SHP77 treated with DMSO at 0.1 percent for 48 hours (cell line): ENCODE results near the gene CDHR3.
"Not testable (repeated sequence)": the region's sequence is repeated elsewhere in the genome, so short reads cannot be mapped to it uniquely, and the experiment has no call there.

ENCODE experiments used
- DNase-seq: peaks from one replicate; lab custom pipeline; 2025; lab: John Stamatoyannopoulos, UW

Gene CDHR3, protein sequence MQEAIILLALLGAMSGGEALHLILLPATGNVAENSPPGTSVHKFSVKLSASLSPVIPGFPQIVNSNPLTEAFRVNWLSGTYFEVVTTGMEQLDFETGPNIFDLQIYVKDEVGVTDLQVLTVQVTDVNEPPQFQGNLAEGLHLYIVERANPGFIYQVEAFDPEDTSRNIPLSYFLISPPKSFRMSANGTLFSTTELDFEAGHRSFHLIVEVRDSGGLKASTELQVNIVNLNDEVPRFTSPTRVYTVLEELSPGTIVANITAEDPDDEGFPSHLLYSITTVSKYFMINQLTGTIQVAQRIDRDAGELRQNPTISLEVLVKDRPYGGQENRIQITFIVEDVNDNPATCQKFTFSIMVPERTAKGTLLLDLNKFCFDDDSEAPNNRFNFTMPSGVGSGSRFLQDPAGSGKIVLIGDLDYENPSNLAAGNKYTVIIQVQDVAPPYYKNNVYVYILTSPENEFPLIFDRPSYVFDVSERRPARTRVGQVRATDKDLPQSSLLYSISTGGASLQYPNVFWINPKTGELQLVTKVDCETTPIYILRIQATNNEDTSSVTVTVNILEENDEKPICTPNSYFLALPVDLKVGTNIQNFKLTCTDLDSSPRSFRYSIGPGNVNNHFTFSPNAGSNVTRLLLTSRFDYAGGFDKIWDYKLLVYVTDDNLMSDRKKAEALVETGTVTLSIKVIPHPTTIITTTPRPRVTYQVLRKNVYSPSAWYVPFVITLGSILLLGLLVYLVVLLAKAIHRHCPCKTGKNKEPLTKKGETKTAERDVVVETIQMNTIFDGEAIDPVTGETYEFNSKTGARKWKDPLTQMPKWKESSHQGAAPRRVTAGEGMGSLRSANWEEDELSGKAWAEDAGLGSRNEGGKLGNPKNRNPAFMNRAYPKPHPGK

DNA sequence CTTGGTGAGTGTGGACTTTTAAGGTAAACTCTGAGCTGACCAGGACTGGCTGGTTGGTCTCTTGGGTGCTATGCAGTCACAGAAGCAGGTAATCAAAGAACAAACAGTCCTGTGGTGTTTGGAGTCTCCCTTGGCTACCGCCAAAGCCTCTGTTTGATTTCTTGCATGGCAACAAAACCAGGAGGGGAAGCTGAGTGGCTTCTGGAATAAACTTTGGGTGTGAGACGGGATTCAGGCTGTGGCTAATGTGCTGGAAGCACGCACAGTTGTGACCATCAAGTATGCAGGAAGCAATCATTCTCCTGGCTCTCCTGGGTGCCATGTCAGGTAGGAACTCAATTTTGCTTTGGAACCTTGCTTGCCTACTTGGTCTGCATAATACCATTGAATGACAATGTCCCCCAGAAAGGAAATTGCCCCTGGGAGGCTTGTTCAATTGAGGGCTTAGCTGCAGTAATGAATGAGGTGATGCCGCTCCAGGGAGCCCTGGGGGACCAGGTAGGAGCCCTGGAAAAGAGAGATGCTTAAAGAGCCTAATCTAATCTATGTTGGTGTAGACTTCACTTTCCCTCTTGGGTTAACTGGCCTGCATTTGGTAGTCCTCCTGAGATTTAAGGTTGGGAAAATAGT lies at the start of gene CDHR3:
CDHR3 (plus strand) TSS at position 227 of the 630 bp plus-strand sequence; CDS start at position 282, 55 bp downstream.
- DNase-seq, result no peak

DNA sequence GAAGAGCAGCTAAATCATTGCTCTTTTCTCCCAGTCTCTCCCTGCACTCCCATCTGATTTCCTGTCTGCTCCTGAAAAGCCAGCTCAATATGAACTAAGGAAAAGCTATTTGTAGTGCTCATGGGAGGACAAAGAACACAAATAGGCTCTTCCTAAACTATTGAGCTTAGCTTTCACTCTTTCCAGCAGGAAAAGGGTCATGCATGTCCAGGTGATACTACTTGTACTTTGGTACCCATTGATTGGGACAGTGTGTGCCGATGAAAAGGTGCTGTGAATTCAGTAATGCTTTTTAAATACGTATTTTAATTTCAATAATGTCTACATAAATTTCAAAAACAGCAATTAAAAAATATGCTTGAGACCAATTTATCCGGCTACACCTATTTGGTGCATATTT lies 49.1 kb upstream of the CDHR3 start:
- no peak for DNase-seq

DNA sequence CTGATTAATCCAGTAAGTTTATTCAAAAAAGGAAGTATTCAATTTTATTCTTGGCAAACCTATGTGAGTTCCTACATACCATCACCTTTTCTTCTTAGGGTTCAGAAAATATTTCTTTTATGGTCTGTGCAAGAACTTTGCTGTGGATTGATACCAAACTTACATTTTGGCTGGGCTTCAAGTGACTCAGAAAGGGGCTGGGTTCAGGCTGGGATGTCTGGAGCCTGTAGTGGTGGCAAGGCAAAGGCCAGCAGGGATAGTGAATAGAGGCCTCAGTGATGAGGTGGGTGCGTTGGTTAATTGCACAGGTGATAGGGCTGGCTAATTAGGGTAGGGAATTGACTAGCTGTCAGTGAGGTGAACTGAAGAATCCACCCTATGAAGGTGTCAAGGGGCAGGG lies 46.5 kb upstream of the CDHR3 start:
- no peak for DNase-seq

DNA sequence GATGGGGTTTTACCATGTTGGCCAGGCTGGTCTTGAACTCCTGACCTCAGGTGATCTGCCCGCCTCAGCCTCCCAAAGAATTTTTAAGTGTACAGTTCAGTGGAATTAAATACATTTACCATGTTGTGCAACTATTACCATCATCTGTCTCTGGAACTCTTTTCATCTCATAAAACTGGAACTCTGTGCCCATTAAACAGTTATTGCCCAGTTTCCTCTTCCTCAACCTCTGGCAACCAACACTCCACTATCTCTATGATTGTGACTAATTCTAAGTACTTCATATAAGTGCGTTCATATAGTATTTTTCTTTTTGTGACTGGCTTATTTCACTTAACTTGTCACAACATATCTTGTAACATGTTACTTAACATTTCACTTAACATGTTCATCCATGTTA lies 45.4 kb upstream of the CDHR3 start:
- no peak for DNase-seq

DNA sequence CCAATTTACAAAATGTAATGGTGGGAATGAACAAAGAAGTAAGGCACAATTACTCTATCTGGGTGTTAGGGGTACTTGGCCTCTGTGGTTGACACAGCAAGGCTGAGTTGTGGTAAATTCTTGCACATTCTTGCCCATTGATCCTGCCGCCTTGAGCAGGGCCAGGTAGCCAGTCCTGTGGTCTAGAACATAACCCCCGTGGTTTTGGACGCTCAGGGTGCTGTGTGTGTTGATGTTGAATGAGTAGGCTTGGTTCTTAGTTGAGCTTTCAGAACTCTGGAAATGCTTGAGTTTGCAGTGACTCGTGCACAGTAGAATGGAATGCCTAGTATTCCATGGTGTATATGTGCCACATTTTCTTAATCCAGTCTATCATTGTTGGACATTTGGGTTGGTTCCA lies 42.3 kb upstream of the CDHR3 start:
- DNase-seq, result no peak

DNA sequence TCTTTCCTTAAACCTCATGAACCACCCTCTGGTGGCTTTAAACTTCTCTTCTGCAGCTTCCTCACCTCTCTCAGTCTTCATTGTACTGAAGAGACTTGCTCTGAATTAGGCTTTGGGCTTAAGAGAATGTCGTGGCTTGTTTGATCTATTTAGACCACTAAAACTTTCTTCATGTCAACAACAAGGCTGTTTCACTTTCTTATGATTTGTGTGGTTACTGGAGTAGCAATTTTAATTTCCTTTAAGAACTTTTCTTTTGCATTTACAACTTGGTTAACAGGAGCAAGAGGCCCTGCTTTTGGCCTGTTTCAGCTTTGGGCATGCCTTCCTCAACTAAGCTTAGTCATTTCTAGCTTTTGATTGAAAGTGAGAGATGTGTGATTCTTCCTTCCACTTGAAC lies 38.1 kb upstream of the CDHR3 start:
- no peak for DNase-seq

DNA sequence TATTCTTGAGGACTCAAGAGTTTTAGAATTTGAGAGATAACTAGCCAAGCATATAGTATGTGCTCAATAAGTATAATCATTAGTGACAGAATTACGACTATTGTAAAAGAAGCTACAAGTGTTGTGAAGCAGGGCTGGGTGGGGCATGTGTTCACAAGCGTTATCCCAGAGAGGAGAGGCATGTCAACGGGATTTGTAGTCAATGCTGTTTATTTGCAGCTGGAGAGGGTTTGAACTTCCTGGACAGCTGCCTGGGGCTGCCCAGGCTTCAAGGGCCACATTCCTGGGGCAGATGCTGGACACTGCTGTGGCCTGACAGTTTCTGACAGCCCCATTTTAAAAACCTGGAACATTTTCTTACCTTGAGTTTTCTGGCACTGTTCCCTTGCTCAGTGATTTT lies 36.9 kb upstream of the CDHR3 start:
- no peak for DNase-seq

DNA sequence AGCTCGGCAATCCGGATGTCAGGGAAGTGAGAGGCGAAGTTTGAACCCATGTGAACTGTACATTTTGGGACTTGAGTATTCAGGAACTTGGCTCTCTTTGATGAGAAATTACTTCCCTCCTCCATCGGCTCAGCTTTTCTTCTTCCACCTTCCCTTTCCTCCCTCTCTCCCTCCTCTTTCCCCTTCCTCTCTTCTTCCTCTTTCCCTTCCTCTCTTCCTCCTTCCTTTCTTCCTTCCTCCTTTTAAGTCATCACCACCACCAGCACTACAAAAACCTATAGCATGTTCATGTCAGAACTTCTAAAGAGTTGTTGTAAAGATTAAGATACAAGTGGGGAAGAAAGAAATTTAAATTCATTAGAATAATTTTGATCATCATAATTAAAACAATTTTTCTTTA lies 31.9 kb upstream of the CDHR3 start:
- no peak for DNase-seq

DNA sequence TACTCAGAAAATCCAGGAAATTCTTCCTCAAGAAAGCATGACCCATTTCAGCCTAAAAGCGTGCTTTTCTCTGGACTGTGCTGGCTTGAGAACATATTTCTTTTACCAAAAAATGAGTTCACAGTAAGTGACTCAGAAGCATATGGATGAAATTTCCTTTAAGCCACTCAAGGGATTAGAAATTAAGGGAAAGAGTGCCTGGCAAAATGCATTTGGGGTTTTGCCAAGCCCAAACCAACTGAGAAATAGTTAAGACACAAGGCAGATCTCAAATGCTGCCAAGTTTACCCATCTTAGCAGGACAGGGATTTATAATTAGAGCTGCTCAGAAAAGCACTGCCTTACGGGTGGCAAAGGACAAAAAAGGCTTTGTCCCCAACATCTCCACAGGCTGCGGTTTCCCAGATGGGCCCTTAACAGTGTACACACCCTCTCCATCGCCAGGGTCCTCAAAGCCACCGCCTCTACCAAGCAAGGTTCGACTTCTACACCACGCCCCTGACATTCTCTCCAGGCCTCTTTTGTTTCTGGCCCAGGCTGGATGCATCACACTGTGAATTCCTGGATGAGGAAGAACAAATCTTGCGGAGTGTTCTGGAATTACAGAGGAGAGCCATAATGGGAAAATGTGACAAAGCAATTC lies 30.1 kb upstream of the CDHR3 start:
- no peak for DNase-seq

DNA sequence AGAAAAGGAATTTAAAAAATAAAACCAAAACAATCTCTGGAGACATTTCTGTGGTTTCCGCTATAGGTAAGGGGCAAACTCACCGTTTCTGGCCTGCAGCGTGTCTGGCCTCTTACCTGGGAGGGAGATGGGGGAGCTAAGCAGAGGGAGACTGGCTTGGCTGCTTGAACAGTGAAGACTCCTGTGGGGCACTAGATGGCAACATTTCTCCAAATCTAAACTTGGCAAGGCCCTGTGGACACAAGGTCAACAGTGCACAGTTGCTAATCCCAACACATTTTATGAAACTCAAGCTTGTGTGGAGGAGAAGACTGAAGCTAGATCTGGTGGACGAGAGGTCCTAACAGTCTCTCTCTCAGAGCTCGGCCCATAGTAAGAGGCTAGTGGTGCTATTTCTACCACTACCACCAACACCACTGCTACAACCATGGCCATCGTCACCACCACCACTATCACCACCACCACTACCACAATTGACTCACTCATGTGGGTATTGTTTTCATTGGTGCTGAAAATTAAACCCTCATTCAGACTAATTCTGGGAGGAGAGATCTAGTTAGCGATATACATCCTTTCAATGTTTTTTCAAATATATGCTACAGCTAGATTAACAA lies 28.4 kb upstream of the CDHR3 start:
- peak; percentile 4 for DNase-seq

DNA sequence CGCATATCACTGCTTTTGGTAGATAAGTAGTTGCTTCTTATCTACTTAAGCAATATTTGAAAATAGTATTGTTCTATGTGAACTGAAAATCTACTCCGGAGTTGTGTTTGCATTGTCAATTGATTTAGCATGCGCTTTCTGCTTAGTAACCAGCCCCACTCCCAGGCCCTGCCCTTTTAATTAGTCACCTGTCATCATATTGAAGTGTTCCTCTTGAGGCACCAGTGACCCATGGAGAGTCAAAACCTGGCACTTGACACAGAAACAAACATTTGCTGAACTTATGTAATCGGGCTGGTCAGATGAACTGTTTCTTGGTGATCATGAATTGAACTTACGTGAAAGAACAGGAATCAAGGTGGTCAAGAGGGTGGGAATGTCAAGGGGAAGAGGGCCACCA lies 27.8 kb upstream of the CDHR3 start:
- peak; percentile 21 for DNase-seq

DNA sequence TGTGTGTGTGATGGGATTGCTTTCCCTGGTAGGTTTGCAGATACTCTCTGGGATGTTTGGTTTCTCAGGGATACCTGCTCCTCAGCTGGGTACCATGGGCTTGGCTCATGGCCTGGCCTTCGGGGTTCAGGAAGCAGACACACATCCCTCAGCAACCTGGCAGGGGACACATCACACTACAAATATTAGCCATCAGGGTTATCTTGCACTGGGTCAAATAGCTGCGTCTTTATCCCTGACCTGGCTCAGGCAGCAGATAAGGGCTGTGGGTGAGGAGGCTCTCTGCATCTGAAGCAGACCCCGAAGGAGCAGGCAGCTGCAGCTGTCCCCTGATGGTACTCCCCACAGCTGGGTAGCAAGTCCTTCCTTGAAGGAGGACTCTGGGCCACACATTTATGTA lies 25.7 kb upstream of the CDHR3 start:
- no peak for DNase-seq

DNA sequence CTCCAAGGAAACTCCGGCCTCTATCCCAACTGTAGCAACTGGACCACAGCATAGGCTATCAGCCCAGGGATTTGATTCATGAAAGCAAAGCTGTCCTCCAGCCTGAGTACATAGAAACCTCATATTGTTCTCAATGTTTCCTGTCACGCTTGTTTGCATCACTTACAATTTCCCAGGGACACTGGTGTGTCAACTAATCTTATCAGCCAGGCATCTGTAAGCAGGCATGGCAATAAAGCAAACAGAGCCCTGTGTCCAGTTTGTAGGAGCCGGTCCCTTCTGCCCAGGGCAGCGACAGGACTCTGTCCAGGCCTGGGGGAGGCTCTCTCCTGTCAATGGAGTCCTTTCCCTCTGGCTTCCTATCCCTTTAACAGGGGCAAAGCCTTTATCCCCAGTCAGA lies 23.0 kb upstream of the CDHR3 start:
- DNase-seq, result no peak

DNA sequence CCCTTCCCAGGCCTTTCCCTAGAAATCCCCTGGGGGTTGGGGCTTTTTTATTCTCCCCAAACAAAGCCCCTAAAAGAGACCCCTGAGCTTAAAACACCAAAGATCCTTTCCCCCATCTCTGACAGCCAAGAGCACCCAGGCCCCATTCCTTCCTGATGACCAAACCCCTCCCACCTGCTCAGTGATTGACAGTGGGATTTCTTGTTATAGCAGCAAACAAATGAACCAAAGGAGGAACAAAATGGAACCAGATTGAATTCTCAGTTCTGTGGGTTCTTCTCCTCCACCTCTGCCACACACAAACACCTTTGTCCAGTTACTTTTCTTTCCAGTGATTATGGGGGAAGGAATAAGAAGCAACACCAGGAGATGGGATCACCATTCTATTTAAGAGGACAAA lies 21.5 kb upstream of the CDHR3 start:
- DNase-seq, result no peak

DNA sequence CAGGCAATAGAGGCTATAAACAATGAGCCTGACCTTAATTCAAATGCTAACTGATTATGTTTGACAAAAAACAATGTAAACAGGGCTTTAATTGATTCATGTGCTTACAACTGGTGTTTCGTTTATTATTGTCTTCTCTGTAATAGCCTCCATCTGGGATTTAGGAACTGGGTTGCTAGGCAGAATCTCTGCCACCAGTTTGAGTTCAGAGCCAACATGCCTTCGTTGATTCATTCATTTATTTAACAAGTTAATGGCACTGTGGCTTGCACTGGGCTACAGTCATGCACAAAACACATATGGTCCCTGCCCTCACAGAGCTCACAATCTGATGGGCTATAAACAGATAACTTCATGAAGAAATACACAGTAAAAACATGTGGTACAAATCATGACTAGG lies 19.6 kb upstream of the CDHR3 start:
- no peak for DNase-seq

DNA sequence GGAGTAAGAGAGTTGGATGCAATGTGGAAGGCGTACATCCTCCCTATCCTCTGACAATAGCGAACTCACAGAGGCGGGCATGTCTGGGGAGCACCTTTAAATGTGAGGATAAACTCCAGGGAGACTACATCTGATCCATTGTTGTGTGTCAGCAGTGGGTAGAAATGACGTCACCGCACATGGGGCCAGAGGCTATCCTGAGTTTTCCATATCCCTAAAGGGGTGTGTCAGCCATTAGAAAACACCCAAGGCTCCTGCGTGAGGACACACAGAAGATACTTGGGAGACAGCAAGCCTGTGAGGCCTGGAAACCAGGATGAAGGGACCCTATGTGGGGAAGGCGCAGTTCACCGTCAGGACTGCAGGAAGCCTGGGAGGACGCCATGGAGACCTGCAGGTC lies 17.2 kb upstream of the CDHR3 start:
- DNase-seq, result no peak

DNA sequence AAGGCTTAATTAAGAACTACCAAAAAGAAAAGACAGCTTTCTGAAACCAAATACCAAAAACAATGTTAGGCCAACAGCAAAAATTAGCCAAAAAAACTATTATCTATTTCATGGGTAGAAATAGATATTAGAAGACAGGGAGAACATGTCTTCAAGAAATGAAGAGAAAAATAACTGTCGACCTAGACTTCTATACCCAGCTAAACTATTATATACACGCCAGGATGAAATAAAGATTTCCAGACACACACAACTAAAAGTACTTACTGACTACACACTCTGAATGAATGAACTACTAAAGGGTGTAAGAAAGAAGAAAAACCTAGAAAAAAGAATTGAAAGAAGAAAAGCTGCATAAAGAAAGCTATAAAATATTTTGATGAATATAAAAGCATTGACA lies 11.5 kb upstream of the CDHR3 start:
- no peak for DNase-seq

DNA sequence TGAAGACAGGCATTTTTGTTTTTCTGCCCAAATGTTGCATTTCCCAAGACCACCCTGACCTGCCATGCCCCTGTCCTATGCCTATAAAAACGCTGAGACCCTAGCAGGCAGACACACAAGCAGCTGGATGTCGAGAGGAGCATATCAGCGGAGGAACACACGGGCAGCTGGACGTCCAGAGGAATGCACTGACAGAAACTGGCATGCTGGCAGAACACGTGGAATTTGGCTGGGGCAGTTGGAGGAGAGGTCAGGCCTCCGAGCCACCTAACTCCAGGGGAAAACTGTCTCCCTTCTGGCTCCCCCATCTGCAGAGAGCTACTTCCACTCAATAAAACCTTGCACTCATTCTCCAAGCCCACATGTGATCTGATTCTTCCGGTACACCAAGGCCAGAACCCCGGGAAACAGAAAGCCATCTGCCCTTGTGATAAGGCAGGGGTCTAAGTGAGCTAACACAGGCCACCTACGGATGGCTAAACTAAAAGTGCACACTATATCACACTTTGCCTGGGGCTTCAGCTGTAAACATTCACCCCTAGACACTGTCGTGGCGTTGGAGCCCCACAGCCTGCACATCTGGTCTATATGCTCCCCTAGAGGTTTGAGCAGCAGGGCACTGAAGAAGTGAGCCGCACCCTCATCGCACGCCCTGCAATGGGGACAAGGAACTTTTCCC lies 10.0 kb upstream of the CDHR3 start:
- DNase-seq, result no peak

DNA sequence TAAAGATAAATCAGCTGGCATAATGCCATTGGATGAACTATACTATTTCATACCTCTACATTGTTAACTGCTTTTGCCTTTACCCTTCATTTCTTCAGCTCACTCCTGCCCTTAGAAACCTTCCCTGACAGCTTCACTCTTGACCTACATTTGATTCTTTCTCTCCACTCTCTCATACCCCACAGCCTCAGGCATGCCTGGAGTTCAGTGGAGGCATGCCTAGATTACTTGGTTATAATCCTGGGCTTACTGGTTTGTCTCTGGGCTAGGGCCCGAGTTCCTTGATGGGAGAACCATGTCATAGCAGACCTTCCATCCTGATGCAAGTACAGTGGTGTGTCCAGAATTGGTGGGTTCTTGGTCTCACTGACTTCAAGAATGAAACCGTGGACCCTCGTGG lies 8.4 kb upstream of the CDHR3 start:
- no peak for DNase-seq

DNA sequence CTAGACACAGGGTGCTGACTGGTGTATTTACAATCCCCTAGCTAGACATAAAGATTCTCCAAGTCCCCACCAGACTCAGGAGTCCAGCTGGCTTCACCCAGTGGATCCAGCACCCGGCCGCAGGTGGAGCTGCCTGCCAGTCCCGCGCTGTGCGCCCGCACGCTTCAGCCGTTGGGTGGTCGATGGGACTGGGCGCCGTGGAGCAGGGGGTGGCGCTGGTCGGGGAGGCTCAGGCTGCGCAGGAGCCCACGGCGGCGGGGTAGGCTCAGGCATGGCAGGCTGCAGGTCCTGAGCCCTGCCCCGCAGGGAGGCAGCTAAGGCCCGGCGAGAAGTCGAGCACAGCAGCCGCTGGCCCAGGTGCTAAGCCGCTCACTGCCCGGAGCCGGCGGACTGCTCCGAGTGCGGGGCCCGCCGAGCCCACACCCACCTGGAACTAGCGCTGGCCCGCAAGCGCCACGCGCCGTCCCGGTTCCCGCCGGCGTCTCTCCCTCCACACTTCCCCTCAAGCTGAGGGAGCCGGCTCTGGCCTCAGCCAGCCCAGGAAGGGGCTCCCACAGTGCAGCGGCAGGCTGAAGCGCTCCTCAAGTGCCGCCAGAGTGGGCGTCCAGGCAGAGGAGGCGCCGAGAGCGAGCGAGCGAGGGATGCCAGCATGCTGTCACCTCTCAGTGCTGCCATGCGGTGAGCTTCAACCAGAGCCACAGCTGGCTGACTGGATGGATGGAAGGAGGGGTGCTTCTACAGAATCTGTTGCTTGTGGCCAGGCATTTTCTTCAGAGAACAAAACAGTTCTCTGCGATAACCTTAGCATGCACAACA lies 7.2 kb upstream of the CDHR3 start:
- not testable (repeated sequence) for DNase-seq
